ENCODE measurements around the gene USP36.

DNA sequence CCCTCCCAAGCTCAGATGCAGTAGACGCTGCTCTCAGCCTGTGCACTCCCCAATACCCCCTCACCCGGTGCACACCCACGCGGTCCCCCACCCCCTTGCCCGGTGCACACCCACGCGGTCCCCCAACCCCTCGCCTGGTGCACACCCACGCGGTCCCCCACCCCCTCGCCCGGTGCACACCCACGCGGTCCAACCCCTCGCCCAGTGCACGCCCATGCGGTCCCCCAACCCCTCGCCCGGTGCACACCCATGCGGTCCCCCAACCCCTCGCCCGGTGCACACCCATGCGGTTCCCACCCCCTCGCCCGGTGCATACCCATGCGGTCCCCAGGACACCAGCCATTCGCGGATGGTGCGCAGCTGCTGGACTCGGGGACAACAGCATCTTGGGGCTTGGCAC, 38.6 kb downstream of the USP36 start:
- TF ChIP-seq, protein P1, sequence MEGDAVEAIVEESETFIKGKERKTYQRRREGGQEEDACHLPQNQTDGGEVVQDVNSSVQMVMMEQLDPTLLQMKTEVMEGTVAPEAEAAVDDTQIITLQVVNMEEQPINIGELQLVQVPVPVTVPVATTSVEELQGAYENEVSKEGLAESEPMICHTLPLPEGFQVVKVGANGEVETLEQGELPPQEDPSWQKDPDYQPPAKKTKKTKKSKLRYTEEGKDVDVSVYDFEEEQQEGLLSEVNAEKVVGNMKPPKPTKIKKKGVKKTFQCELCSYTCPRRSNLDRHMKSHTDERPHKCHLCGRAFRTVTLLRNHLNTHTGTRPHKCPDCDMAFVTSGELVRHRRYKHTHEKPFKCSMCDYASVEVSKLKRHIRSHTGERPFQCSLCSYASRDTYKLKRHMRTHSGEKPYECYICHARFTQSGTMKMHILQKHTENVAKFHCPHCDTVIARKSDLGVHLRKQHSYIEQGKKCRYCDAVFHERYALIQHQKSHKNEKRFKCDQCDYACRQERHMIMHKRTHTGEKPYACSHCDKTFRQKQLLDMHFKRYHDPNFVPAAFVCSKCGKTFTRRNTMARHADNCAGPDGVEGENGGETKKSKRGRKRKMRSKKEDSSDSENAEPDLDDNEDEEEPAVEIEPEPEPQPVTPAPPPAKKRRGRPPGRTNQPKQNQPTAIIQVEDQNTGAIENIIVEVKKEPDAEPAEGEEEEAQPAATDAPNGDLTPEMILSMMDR (IDR thresholded peaks at IDR 0.05; ENCODE audit: low read length), result no peak
- TF ChIP-seq EZH2 (optimal IDR thresholded peaks at IDR 0.05; ENCODE audit: low read depth, low read length), result no peak
- no peak for TF ChIP-seq EZH2phosphoT487 (IDR thresholded peaks at IDR 0.05; ENCODE audit: low read length)
